HG03039 (cell line): Measurements from ENCODE around the gene METTL26.

Experiments used
- ATAC-seq: cut with Tn5 transposase; IDR thresholded peaks from one replicate; pipeline ENCODE4 v1.9.1; 2021; ENCODE audit warnings: mild to moderate bottlenecking, moderate library complexity; ENCODE audit not compliant: unreplicated experiment

METTL26 gene

GRCh38 chr16:586645-587590 is 49.2 kb downstream of the METTL26 start:
- ATAC-seq: no peak

GRCh38 chr16:586047-586644 is 50.0 kb downstream of the METTL26 start:
- ATAC-seq: no peak

GRCh38 chr16:585351-585750 is 50.8 kb downstream of the METTL26 start:
- no peak for ATAC-seq
